A549 (cell line): ENCODE data around the gene INF2. TPM values are rescaled to one million over a fixed set of nuclear protein-coding genes. Genes with fewer than 3 reads are reported as not detected.

Experiments
- ATAC-seq, 2 experiments: fragments of 200-7000 bp in 1 of 2; fragments of >200 bp in 1 of 2; cut with Nextera tagmentation in 1 of 2; cut with Tn5 transposase in 1 of 2; 3 replicates each; pipeline versions ENCODE4 v1.8.0 to v1.9.1; 2018 to 2020; ENCODE audit warnings: mild to moderate bottlenecking in 1 of 2, moderate library complexity in 1 of 2
- CTCF ChIA-PET: fragments of 300-600 bp; sonication (Branson Sonifier 250); formaldehyde crosslinking; extraction: SDS; loops from one replicate; lab custom pipeline; 2021; ENCODE audit warnings: antibody characterized with exemption, inconsistent platforms; lab: Yijun Ruan, JAX
- POLR2A ChIA-PET: fragments of 350-600 bp; formaldehyde crosslinking; extraction: SDS; loops from one replicate; lab custom pipeline; 2021; ENCODE audit warnings: antibody characterized with exemption, inconsistent platforms; lab: Yijun Ruan, JAX
- DNase-seq, 2 experiments: peaks; one replicate each; pipeline versions ENCODE4 v3.0.0 to v3.0.0-alpha.2; 2011 to 2016; ENCODE audit warnings: low read depth in 1 of 2, low spot score in 1 of 2
- FAIRE-seq: peaks from 2 replicates; lab custom pipeline; 2011; peaks lifted over from hg19 to GRCh38; lab: Jason Lieb, UNC
- H3K27ac ChIP-seq, 2 experiments: fragments of >200 bp; sonication (Bioruptor Twin); formaldehyde crosslinking; 3 replicates each; pipeline ENCODE4 v1.5.1; 2016 to 2017
- H3K4me1 ChIP-seq: fragments of >200 bp; sonication (Bioruptor Twin); formaldehyde crosslinking; 3 replicates; pipeline ENCODE4 v1.6.1; 2016
- H3K4me2 ChIP-seq: fragments of >200 bp; sonication (Bioruptor Twin); formaldehyde crosslinking; 3 replicates; pipeline ENCODE4 v1.6.1; 2016
- H3K4me3 ChIP-seq: fragments of >200 bp; sonication (Bioruptor Twin); formaldehyde crosslinking; 3 replicates; pipeline ENCODE4 v1.5.1; 2016
- H3K9me3 ChIP-seq: fragments of >200 bp; sonication (Bioruptor Twin); formaldehyde crosslinking; 3 replicates; pipeline ENCODE4 v1.6.1; 2016
- BHLHE40 ChIP-seq: IDR thresholded peaks from 2 replicates; pipeline ENCODE4 v1.6.1; 2012; ENCODE audit warnings: low read depth, low read length, inconsistent platforms
- CBX8 ChIP-seq: fragments of 200-600 bp; sonication (generic); IDR thresholded peaks from 2 replicates; pipeline ENCODE4 v1.6.1; 2016
- CEBPB ChIP-seq, 2 experiments: fragments of >200 bp in 1 of 2; sonication (Bioruptor Twin) in 1 of 2; formaldehyde crosslinking in 1 of 2; IDR thresholded peaks; 2 replicates each; pipeline ENCODE4 v1.6.1; 2012 to 2016
- CHD4 ChIP-seq: fragments of 200-600 bp; sonication (generic); IDR thresholded peaks from 2 replicates; pipeline ENCODE4 v1.6.1; 2016; ENCODE audit warnings: antibody characterized with exemption, mild to moderate bottlenecking, borderline replicate concordance
- FOSB ChIP-seq: fragments of 250-450 bp; sonication (Bioruptor Pico); IDR thresholded peaks from 2 replicates; pipeline ENCODE4 v1.5.0; 2020; ENCODE audit warnings: mild to moderate bottlenecking, moderate library complexity
- HDAC2 ChIP-seq: fragments of 200-600 bp; sonication (generic); IDR thresholded peaks from 2 replicates; pipeline ENCODE4 v1.6.1; 2016
- HEYL ChIP-seq: fragments of 250-450 bp; sonication (Bioruptor Pico); IDR thresholded peaks from 2 replicates; pipeline ENCODE4 v1.8.0; 2021; ENCODE audit warnings: mild to moderate bottlenecking, moderate library complexity
- JUN ChIP-seq, 2 experiments: fragments of >200 bp; sonication (Bioruptor Twin); formaldehyde crosslinking; IDR thresholded peaks; 2 replicates in 1 of 2; 3 replicates in 1 of 2; pipeline ENCODE4 v1.6.1; 2016 to 2017
- KDM1A ChIP-seq: fragments of 200-600 bp; sonication (generic); IDR thresholded peaks from 2 replicates; pipeline ENCODE4 v1.6.1; 2016; ENCODE audit warnings: low read depth, mild to moderate bottlenecking
- MAZ ChIP-seq: fragments of 150-350 bp; IDR thresholded peaks from 2 replicates; pipeline ENCODE4 v1.6.1; 2014; ENCODE audit warnings: antibody characterized with exemption, low read depth, low read length, borderline replicate concordance
- MYC ChIP-seq: IDR thresholded peaks from 2 replicates; pipeline ENCODE4 v1.6.1; 2012; ENCODE audit warnings: mild to moderate bottlenecking, inconsistent platforms, low read length, improper control_type of control experiment, borderline replicate concordance
- NFE2L2 ChIP-seq: fragments of 150-350 bp; conservative IDR thresholded peaks from 2 replicates; pipeline ENCODE4 v1.6.1; 2014; ENCODE audit warnings: low read length
- POLR2AphosphoS2 ChIP-seq: conservative IDR thresholded peaks from 2 replicates; pipeline ENCODE4 v1.6.1; 2012; ENCODE audit warnings: low read length, improper control_type of control experiment, inconsistent platforms
- RAD21 ChIP-seq, 2 experiments: fragments of >200 bp in 1 of 2; sonication (Bioruptor Twin) in 1 of 2; formaldehyde crosslinking in 1 of 2; IDR thresholded peaks in 1 of 2; conservative IDR thresholded peaks in 1 of 2; 2 replicates in 1 of 2; 3 replicates in 1 of 2; pipeline ENCODE4 v1.6.1; 2012 to 2018; ENCODE audit warnings: inconsistent platforms in 1 of 2
- RARB ChIP-seq: fragments of 250-450 bp; sonication (Bioruptor Pico); IDR thresholded peaks from 2 replicates; pipeline ENCODE4 v1.8.0; 2021; ENCODE audit warnings: mild to moderate bottlenecking, moderate library complexity
- RNF2 ChIP-seq: fragments of 200-600 bp; sonication (generic); IDR thresholded peaks from 2 replicates; pipeline ENCODE4 v1.6.1; 2016; ENCODE audit warnings: low read depth, mild to moderate bottlenecking, antibody characterized with exemption, moderate library complexity, borderline replicate concordance
- SMC3 ChIP-seq: fragments of >200 bp; sonication (Bioruptor Twin); formaldehyde crosslinking; IDR thresholded peaks from 3 replicates; pipeline ENCODE4 v1.6.1; 2018; ENCODE audit warnings: inconsistent platforms
- TFCP2L1 ChIP-seq: fragments of 250-450 bp; sonication (Bioruptor Pico); IDR thresholded peaks from 2 replicates; pipeline ENCODE4 v1.5.0; 2021; ENCODE audit warnings: mild to moderate bottlenecking
- ZSCAN20 ChIP-seq: fragments of 250-450 bp; sonication (Bioruptor Pico); IDR thresholded peaks from 2 replicates; pipeline ENCODE4 v1.8.0; 2022; ENCODE audit warnings: mild to moderate bottlenecking, moderate library complexity
- WGBS: methylation state at CpG from one replicate; pipeline ENCODE4 v1.1.6; 2017; ENCODE audit errors: missing lambda C conversion rate; 5-methylcytosine and 5-hydroxymethylcytosine counted together
- polyA plus RNA-seq, 4 experiments: library from polyadenylated mRNA; depleted of rRNA in 3 of 4; stranded (reverse); fragments of >200 nt; fragmentation: RNase III in 1 of 4; extraction: RNeasy Plus Mini Kit Qiagen cat#74134 plus additional on column Dnase treatment in 1 of 4; gene quantifications; 2 replicates in 3 of 4; 3 replicates in 1 of 4; pipeline ENCODE4 v1.2.3, GENCODE V29; 2011 to 2017
- TF ChIP-seq, protein P1 (sequence below): IDR thresholded peaks from 2 replicates; pipeline ENCODE4 v1.6.1; 2012; ENCODE audit warnings: low read depth, borderline replicate concordance
- TF ChIP-seq, protein P2 (sequence below): fragments of >200 bp; sonication (Bioruptor Twin); formaldehyde crosslinking; IDR thresholded peaks from 3 replicates; pipeline ENCODE4 v1.5.1; 2016
- TF ChIP-seq, protein P3 (sequence below): fragments of 200-600 bp; sonication (generic); IDR thresholded peaks from 2 replicates; pipeline ENCODE4 v1.6.1; 2016; ENCODE audit warnings: antibody characterized with exemption, mild to moderate bottlenecking, moderate library complexity

Gene INF2
- polyA plus RNA-seq, 2 of the 4 experiments (the other 2 are of a cell fraction): 24.7 to 71.2 TPM

DNA sequence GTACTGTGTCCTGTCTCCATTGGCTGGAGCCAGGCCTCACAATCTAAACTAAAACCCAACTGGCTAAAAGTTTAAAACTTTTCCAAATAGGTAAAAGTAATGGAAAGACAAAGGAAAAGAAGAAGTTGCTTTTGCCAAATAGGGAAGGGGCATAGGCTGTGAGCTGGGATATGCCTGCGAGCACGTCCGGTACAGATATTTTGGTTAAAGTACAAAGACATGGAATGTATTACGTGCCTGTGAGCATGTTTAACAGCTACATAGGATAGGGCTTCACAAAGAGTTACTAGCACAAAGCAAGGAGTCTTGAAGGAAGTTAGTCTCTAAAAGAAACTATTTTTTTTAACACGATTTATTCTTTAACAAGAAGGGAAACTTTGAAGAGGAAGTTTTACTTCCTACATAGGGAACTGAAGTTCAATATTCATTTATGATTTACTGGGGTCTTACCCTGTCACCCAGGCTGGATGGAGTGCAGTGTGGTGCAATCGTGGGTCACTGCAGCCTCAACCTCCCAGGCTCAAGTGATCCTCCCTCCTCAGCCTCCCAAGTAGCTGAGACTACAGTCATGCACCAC is 41.9 kb upstream of the INF2 start (continued):
- TF ChIP-seq CHD4 (no peak), CBX8 (no peak)

DNA sequence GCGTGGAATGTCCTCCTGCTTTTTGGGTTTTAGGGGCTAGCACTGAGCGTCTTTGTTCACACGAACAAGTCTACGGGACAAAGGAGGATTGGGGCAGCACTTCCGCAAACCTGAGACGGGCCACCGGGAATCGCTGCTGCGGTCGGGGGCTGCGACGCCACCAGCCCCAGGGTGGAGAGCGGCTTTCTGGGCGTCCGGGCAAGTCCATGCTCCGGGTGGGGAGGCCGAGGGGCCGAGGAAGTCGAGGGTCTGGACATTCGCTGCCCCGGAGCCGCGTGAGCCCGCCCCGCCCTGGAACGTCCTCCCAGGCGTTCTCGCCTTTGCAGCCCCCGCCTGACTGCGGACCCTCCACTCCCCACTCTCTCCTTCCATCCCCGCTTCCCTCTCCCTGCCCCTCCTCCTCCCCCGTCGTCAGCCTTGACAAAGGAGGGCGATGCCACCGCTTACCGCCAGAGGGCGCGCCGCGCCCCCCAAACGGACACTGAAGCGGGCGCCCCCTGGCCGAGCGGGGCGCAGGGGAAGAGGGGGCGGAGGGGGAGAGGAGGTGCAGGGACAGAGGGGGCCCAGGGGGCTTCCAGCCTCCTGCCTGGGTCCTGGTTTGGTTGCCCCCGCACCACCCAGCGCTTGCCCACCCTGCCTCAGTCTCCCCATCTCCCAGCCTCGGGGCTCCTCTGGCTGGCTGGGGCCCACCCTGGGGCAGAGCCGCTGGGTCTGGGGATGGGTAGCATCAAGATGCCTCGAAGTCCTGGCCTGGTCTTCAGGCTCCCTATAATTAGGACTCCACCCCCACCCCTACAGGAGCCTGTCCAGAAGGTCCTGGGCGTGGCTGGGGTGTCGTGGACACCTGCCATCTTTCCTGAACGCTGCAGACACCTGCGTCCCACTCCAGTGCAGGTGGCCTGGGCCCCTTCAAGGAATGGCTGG is 39.1 kb upstream of the INF2 start:
- H3K4me2 ChIP-seq: peak overlapping the region; percentile 71
- POLR2A ChIA-PET: interaction anchor here (0.9 kb wide), 1 partner anchor 31 kb away, joined by 3 read pairs; no protein-coding TSS in a partner anchor
- WGBS: 20% methylated on average over 24 of the region's 56 CpGs
- H3K27ac ChIP-seq: peak overlapping the region; percentile 66 to 86
- FAIRE-seq: no peak
- H3K9me3 ChIP-seq: peaks cover 22% of the 10 kb centered on the region
- peaks cover 5% of the 10 kb centered on the region; the same call in 2 of the 3 replicates for H3K4me1 ChIP-seq
- ATAC-seq: peak; percentile 88 to 95
- DNase-seq: peak; percentile 53 to 82
- no peak for TF ChIP-seq NFE2L2
- no peak for TF ChIP-seq HDAC2
- TF ChIP-seq RARB (CRISPR knock-in tag): no peak
- peak; percentile 98 for TF ChIP-seq SMC3
- TF ChIP-seq, protein P1, sequence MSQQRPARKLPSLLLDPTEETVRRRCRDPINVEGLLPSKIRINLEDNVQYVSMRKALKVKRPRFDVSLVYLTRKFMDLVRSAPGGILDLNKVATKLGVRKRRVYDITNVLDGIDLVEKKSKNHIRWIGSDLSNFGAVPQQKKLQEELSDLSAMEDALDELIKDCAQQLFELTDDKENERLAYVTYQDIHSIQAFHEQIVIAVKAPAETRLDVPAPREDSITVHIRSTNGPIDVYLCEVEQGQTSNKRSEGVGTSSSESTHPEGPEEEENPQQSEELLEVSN: no peak
- TF ChIP-seq, protein P2, sequence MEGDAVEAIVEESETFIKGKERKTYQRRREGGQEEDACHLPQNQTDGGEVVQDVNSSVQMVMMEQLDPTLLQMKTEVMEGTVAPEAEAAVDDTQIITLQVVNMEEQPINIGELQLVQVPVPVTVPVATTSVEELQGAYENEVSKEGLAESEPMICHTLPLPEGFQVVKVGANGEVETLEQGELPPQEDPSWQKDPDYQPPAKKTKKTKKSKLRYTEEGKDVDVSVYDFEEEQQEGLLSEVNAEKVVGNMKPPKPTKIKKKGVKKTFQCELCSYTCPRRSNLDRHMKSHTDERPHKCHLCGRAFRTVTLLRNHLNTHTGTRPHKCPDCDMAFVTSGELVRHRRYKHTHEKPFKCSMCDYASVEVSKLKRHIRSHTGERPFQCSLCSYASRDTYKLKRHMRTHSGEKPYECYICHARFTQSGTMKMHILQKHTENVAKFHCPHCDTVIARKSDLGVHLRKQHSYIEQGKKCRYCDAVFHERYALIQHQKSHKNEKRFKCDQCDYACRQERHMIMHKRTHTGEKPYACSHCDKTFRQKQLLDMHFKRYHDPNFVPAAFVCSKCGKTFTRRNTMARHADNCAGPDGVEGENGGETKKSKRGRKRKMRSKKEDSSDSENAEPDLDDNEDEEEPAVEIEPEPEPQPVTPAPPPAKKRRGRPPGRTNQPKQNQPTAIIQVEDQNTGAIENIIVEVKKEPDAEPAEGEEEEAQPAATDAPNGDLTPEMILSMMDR: peak; percentile 98
- no peak for TF ChIP-seq POLR2AphosphoS2
- TF ChIP-seq CEBPB (IDR thresholded peaks at IDR 0.05): no peak
- peak in 1 of 2 experiments; percentile 26; a peak in 1 of 5 replicates for TF ChIP-seq JUN (IDR thresholded peaks at IDR 0.05)
- no peak for TF ChIP-seq TFCP2L1 (CRISPR knock-in tag)
- no peak for TF ChIP-seq ZSCAN20 (CRISPR knock-in tag)
- TF ChIP-seq RAD21 (conservative IDR thresholded peaks at IDR 0.05 in 1 of 2, IDR thresholded peaks at IDR 0.05 in 1 of 2): peak; percentile 87 to 97
- CTCF ChIA-PET: interaction anchor here (0.7 to 3.3 kb wide), 8 partner anchors 10 to 57 kb away, joined by 3 to 15 read pairs (median 4); no protein-coding TSS in a partner anchor
- H3K4me3 ChIP-seq: peak overlapping the region; percentile 33

DNA sequence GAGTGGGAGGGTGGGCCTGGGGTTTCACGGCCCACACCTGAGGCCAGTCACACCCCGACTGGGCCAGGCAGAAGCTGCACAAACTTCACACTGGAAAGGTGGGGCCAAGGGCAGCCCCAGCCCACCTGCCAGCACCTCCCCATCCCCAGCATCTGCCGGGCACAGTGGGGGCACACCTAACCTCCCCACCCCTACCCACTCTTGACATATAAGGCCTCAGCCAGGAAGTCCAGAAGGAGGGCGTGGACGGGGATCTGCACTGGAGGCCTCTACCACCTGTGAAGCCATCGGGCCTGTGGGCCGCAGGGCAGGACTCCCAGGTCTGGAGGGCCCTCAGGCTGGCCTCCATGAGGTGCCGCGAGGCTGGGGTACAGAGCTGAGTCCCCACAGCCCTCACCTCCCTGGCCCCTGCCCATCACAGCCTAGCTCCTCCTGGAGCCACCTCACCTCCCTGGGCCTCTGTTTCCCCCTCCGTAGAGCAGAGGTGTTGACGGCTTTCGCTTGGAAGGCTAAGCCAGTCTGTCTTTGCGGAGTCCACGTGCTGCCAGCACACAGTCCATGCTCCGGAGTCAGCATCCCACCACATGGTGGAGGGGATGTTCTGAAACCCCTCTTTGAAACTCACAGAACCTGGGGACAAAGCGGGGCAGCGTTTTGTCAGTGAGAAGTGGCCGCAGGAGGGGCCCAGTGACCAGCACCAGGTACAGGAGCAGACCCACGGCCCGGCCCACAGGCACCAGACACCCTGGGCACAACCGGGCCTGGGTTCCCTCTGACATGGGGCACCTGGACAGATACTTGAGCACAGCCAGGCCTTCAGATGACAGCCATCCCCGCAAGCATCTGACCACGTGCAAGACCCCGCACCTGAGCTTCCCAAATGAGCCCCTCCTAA is 38.2 kb upstream of the INF2 start:
- TF ChIP-seq MAZ (no peak), ZSCAN20 (CRISPR knock-in tag) (no peak), FOSB (CRISPR knock-in tag) (no peak), BHLHE40 (no peak), MYC (no peak), RNF2 (no peak), RAD21 (conservative IDR thresholded peaks at IDR 0.05 in 1 of 2, IDR thresholded peaks at IDR 0.05 in 1 of 2) (no peak), KDM1A (no peak), HEYL (no peak)
- TF ChIP-seq, protein P3, sequence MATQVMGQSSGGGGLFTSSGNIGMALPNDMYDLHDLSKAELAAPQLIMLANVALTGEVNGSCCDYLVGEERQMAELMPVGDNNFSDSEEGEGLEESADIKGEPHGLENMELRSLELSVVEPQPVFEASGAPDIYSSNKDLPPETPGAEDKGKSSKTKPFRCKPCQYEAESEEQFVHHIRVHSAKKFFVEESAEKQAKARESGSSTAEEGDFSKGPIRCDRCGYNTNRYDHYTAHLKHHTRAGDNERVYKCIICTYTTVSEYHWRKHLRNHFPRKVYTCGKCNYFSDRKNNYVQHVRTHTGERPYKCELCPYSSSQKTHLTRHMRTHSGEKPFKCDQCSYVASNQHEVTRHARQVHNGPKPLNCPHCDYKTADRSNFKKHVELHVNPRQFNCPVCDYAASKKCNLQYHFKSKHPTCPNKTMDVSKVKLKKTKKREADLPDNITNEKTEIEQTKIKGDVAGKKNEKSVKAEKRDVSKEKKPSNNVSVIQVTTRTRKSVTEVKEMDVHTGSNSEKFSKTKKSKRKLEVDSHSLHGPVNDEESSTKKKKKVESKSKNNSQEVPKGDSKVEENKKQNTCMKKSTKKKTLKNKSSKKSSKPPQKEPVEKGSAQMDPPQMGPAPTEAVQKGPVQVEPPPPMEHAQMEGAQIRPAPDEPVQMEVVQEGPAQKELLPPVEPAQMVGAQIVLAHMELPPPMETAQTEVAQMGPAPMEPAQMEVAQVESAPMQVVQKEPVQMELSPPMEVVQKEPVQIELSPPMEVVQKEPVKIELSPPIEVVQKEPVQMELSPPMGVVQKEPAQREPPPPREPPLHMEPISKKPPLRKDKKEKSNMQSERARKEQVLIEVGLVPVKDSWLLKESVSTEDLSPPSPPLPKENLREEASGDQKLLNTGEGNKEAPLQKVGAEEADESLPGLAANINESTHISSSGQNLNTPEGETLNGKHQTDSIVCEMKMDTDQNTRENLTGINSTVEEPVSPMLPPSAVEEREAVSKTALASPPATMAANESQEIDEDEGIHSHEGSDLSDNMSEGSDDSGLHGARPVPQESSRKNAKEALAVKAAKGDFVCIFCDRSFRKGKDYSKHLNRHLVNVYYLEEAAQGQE: no peak
- TF ChIP-seq, protein P1: no peak
- WGBS: 89% methylated on average over 15 of the region's 24 CpGs
- DNase-seq (no peak), FAIRE-seq (no peak), ATAC-seq (peak in 1 of 2 experiments; percentile 13; a peak in 3 of 6 replicates)
- H3K9me3 ChIP-seq: peaks cover 20% of the 10 kb centered on the region
- no peak overlapping the region for H3K4me3 ChIP-seq
- H3K4me1 ChIP-seq: peaks cover 5% of the 10 kb centered on the region; the same call in 2 of the 3 replicates
- H3K27ac ChIP-seq: peak overlapping the region; percentile 66 to 86; a peak in 4 of 6 replicates
- CTCF ChIA-PET: interaction anchor here (0.7 to 3.3 kb wide), 9 partner anchors 9 to 56 kb away, joined by 3 to 15 read pairs (median 4); no protein-coding TSS in a partner anchor
- POLR2A ChIA-PET: interaction anchor here (0.9 kb wide), 1 partner anchor 30 kb away, joined by 3 read pairs; no protein-coding TSS in a partner anchor
- H3K4me2 ChIP-seq: peak overlapping the region; percentile 71; the same call in 2 of the 3 replicates
